HG02870 (cell line): ENCODE results near the gene DMRT1.
A peak's percentile ranks its signal among the peaks of the same experiment; 100 is the strongest.

Experiments
- ATAC-seq: cut with Tn5 transposase; IDR thresholded peaks from one replicate; pipeline ENCODE4 v1.9.1; 2021; ENCODE audit warnings: mild to moderate bottlenecking, moderate library complexity; ENCODE audit not compliant: unreplicated experiment

DMRT1 gene

DNA sequence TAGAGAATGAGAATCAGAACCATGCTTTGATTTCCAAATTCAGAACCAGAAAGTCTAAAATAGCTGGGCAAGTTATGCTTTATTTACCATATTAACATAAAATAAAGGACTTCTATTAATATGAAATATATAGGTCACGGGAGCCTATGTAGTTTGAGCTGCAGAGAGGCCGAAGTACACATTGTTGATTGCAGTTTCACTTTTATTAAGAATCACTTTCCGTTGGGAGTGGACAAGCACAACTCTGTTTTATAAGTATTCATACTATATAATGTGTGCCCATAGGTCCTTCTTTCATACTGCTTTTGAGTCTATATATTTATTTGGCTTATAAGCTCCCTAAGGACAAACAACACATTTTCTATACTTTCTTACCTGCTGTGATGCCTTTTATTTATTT is 76.2 kb downstream of the DMRT1 start:
- ATAC-seq: no peak

DNA sequence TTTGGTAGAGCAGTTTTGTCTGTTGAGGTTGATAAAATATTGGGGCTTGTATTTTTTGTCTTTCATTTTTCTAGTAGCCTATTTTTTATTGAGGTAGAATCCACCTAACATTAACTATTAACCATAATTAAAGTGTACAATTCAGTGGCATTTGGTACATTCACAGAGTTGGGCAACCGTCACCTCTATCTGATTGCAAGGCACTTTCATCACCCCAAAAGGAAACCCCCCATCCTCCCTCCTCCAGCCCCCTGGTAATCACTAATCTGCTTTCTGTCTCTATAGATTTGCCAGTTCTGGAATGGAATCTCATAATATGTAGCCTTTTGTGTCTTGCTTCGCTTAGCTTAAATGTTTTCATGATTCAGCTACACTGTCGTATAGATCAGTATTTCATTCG is 79.4 kb downstream of the DMRT1 start:
- no peak for ATAC-seq

DNA sequence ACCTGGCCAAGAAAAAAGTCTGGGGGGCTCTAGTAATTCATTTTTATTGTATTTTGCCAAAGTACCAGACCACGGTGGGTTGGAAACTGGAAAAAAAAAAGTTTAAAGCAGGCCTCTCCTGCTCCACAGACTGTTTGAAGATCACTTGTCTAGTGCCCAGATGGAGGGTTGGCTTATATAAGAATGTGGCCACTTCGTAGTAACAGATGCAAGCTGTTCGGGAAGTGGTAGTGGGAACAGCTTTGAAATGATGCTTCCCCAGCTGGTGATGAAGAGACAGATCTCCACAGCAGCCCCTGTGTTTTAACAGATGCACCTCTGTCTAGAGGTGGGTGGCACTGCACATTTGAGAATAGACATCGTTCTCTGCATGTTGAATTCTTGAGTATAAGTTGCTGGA is 80.7 kb downstream of the DMRT1 start:
- ATAC-seq: no peak

GRCh38 chr9:922731-923130 is 81.2 kb downstream of the DMRT1 start:
- ATAC-seq: no peak

DNA sequence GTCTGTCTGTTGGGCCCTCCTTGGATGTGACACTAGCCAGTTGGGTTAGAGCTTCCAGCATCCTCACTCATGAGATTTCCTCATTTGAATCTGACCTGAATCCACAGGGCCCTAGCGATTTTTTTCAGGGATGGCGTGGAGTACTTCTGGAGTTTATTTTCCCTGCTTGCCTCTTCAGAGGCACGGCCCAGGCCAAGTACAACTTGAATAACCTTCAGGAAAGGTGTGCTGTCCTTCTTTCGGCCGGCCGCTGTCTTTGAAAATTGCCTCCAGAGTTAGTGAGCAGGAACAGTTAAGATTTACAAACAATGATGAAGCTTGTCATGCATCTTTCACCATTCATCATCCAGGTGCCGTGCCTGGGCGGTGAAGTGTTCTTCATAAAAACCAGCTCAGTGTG is 85.5 kb downstream of the DMRT1 start:
- no peak for ATAC-seq

- ATAC-seq: peak; percentile 55
These were observed 87.0 kb downstream of the DMRT1 start for GRCh38 chr9:928363-929042.

GRCh38 chr9:929719-930118 is 88.2 kb downstream of the DMRT1 start:
- ATAC-seq: no peak

DNA sequence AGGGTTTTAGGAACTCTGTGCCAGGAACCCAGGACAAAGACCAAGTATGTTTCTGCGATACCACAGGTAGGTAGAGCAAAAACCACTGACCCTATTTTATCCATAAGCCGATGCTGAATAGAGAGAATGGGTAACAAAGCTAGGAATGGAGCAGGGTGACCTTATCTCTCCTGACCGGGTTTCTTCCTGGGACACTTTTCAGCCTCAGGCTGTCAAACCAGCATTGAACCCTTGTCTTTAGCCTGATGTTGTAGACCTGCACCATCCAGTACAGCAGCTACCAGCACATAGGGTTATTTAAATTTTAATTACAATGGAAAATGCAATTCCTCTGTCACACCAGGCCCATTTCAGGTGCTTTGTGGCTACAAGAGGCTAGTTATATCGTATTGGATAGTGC is 91.9 kb downstream of the DMRT1 start:
- no peak for ATAC-seq

DNA sequence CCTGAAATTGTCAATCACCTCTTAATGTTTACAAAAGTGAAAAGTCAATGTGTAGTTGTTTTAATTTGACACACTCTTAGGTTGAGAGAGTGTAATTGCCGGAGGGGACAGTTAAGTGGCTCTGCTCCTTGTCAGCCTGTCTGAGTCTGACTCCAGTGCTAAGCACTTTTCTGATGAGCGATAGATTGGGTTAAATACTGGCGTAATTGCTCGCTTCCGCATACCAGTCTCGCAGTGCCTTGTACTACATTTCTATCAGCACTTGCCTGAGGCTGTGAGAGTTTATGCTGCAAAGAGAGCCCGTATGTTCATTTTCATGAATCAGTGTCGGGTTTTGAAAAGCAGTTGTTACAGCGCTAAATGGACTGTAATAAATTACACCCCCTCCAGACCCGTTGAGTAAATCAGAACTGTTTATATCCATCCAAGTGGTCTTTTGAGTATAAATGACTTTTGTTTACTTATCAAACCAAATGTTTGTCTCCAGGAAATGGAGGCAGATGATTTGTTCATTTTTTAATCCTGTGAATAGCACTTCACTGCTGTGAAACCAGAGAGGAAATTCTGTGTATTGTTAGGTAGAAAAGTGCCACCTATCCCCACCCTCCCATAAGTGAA is 94.0 kb downstream of the DMRT1 start:
- ATAC-seq: no peak

- ATAC-seq: no peak
These were observed 101.5 kb downstream of the DMRT1 start for GRCh38 chr9:942805-943580.

GRCh38 chr9:947985-948384 is 106.5 kb downstream of the DMRT1 start:
- ATAC-seq: no peak

DNA sequence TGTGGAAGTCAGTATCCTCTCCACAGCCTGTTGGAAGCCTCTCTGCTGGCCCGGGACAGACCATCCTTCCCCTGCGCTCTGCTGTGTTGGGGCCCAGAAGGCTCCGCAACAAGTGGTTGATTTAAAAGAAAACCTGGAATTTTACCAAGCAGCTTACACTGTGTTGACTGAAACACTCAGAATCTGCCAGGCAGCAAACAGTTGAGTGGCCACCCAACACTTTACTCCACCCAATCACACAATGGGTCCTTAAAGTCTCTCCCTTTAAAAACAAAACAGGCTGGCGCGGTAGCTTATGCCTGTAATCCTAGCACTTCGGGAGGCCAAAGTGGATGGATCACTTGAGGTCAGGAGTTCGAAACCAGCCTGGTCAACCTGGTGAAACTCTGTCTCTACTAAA is 107.0 kb downstream of the DMRT1 start:
- ATAC-seq: no peak

DNA sequence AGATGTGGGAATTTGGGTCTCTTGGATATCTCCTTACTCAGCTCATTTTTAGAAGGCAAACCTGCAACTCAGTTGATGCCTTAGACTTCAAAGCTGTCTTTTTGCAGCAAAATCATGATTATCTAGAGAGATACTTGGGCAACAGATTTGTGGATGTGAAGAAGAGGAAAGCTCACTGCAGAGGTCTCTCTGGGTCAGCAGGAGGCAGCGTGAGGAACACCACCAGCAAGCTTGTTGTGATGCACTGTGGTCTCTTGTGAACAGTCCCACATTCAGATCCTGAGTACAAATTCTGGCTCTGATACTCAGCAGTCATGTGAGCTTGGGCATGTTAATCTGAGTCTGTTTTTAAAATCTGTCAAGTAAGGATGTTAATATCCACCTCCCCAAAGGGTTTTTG is 108.6 kb downstream of the DMRT1 start:
- ATAC-seq: no peak

- no peak for ATAC-seq
These were observed 111.0 kb downstream of the DMRT1 start for GRCh38 chr9:952546-952945.

GRCh38 chr9:959105-959504 is 117.6 kb downstream of the DMRT1 start:
- no peak for ATAC-seq

GRCh38 chr9:959914-960313 is 118.4 kb downstream of the DMRT1 start:
- ATAC-seq: no peak

- no peak for ATAC-seq
These were observed 120.5 kb downstream of the DMRT1 start for GRCh38 chr9:962023-962422.

GRCh38 chr9:965497-965896 is 124.0 kb downstream of the DMRT1 start:
- ATAC-seq: no peak

DNA sequence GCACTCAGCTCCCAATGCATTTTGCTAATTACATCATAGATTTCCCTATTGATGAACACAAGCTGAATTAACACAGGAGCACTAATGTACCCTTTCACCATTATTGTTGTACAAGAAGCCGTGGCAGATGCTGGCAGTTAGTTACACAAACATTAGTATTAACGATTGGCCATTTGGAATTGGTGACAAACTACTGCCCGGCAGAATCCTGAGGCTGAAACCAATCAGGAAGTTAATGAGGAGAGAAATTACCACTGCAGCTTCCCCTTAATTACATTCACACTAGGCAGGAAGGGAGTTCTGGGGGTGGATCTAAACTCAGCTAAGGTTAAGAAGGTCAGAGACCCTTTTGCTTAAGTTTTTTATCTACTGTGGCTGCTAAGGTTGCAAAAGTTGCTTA is 125.4 kb downstream of the DMRT1 start:
- no peak for ATAC-seq

DNA sequence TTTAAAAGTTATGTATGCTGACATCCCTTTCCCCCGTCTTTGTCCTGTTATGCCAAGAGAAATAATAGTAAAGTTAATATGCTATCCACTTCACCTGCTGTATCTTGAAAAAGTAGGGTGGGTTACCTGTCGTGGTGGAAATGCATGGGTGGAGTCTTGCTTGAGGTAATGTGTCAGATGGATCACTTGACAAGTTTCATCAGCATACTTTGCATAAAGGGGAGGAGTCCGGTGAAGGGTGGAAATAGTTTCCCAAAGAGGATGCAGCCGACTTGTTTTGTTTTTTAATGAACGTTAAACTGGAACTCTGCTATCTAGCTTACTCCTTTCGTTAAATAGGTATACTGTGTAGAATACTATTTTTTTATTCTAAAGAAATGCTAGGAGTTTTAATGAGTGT is 125.9 kb downstream of the DMRT1 start:
- ATAC-seq: no peak

DNA sequence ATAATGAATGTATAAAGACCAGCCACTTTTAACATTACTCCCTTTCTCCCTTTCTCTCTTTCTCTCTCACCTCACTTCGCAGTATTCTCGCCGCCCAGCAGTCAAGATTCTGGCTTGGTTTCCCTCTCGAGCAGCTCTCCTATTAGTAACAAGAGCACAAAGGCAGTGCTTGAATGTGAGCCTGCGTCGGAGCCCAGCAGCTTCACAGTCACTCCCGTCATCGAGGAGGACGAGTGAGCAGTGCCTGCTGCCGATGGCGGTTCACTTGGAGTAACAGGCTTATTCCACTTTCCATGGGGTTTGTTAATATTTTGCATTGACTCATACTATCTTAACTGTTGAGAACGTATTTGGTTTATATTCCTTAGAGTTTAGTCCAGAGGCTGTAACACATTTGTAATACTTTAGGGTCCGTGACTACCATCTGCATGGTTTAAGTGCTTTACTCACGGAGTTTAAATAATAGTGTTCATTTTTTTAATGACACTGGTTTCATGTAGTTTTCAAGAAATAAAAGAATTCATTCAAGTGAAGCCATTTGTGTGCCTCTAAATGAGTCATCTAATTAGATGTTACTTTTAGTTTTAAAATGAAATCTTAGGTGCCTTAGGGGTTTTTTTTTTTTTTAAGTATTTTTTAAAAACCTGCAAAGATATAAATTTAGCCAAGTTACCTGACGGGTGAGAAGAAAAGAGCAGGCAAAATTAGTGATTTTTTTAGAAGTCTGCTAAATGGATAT is 126.6 kb downstream of the DMRT1 start:
- ATAC-seq: no peak
